Transverse colon (tissue), 4 donors: ENCODE measurements around the gene ARHGEF10L.

Experiments
- EP300 ChIP-seq: sonication (generic); formaldehyde crosslinking; IDR thresholded peaks from one replicate; pipeline ENCODE4 v1.6.1; 2017; ENCODE audit warnings: antibody characterized with exemption, low read depth
- POLR2A ChIP-seq: fragments of 450-650 bp; IDR thresholded peaks from one replicate; pipeline ENCODE4 v1.6.1; 2016; ENCODE audit warnings: antibody characterized with exemption, mild to moderate bottlenecking, moderate library complexity
- POLR2AphosphoS5 ChIP-seq, 3 donors: sonication (generic); formaldehyde crosslinking; IDR thresholded peaks; one replicate each; pipeline ENCODE4 v1.6.1; 2016; ENCODE audit warnings: antibody characterized with exemption in 3 of 3
- TF ChIP-seq, protein P1 (sequence below), 5 experiments: fragments of 200-600 bp in 3 of 5; fragments of 450-650 bp in 2 of 5; sonication (generic) in 3 of 5; IDR thresholded peaks; 1 replicate in 2 of 5; 2 replicates in 3 of 5; pipeline ENCODE4 v1.5.1; 2016 to 2017; ENCODE audit warnings: antibody characterized with exemption in 5 of 5, inconsistent platforms in 3 of 5, mild to moderate bottlenecking in 2 of 5, moderate library complexity in 1 of 5

- TF ChIP-seq, protein P1, sequence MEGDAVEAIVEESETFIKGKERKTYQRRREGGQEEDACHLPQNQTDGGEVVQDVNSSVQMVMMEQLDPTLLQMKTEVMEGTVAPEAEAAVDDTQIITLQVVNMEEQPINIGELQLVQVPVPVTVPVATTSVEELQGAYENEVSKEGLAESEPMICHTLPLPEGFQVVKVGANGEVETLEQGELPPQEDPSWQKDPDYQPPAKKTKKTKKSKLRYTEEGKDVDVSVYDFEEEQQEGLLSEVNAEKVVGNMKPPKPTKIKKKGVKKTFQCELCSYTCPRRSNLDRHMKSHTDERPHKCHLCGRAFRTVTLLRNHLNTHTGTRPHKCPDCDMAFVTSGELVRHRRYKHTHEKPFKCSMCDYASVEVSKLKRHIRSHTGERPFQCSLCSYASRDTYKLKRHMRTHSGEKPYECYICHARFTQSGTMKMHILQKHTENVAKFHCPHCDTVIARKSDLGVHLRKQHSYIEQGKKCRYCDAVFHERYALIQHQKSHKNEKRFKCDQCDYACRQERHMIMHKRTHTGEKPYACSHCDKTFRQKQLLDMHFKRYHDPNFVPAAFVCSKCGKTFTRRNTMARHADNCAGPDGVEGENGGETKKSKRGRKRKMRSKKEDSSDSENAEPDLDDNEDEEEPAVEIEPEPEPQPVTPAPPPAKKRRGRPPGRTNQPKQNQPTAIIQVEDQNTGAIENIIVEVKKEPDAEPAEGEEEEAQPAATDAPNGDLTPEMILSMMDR (IDR thresholded peaks at IDR 0.05) = no peak
- TF ChIP-seq POLR2A (no peak), EP300 (no peak), POLR2AphosphoS5 (IDR thresholded peaks at IDR 0.05) (no peak)
Observed at GRCh38 chr1:17741052-17741451, 201.6 kb downstream of the ARHGEF10L start.
